HCT116 (cell line): ENCODE results near the gene C8A. TPM values are rescaled to one million over a fixed set of nuclear protein-coding genes. Genes with fewer than 3 reads are reported as not detected.

Source experiments
- ATAC-seq: fragments of 200-7000 bp; cut with Tn5 transposase; 2 replicates; pipeline ENCODE4 v1.9.1; 2020; ENCODE audit warnings: mild to moderate bottlenecking, moderate library complexity
- BruUV-seq: library from RNA; stranded (reverse); fragments of 400-500 nt; replicated peaks from 2 replicates; lab custom pipeline; 2021; lab: Mats Ljungman, UMichigan
- CTCF ChIA-PET: fragments of 300-600 bp; sonication (Branson Sonifier 250); formaldehyde crosslinking; loops from one replicate; lab custom pipeline; 2021; ENCODE audit warnings: antibody characterized with exemption; lab: Charles Lee
- POLR2A ChIA-PET: fragments of 300-600, 350-600 bp; sonication (Branson Sonifier 250); formaldehyde crosslinking; loops from one replicate; lab custom pipeline; 2021; ENCODE audit warnings: antibody characterized with exemption; lab: Charles Lee
- RAD21 ChIA-PET, 2 experiments: fragments of 300-600 bp; sonication (Branson Sonifier 250); formaldehyde crosslinking; loops; one replicate each; lab custom pipeline; 2023; ENCODE audit warnings: low total read pairs in 2 of 2; ENCODE audit not compliant: uncharacterized antibody in 2 of 2, unreplicated experiment in 2 of 2, low non-redundant PET in 1 of 2; lab: Charles Lee
- DNase-seq: peaks from one replicate; pipeline ENCODE4 v3.0.0-alpha.2; 2010; ENCODE audit warnings: low read depth, low spot score
- H2AFZ ChIP-seq: fragments of 200-600 bp; shearing (Covaris generic), sonication (generic); 2 replicates; pipeline ENCODE4 v1.6.1; 2017; ENCODE audit warnings: low read depth, mixed run types, mixed read lengths, antibody characterized with exemption, low read length; ENCODE audit not compliant: poor library complexity, severe bottlenecking
- H3K27ac ChIP-seq: 2 replicates; pipeline ENCODE4 v1.5.1; 2012; ENCODE audit warnings: low read depth, low read length
- H3K27me3 ChIP-seq: fragments of 200-600 bp; sonication (generic); 2 replicates; pipeline ENCODE4 v1.6.1; 2016; ENCODE audit warnings: mixed run types, low read length, mixed read lengths; ENCODE audit not compliant: insufficient read depth
- H3K36me3 ChIP-seq, 2 experiments: fragments of 200-500 bp in 1 of 2; fragments of 200-600 bp in 1 of 2; sonication (Bioruptor generic) in 1 of 2; sonication (generic) in 1 of 2; 2 replicates each; pipeline versions ENCODE4 v1.5.1 to v1.6.1; 2014 to 2016; ENCODE audit warnings: low read length in 2 of 2, inconsistent platforms in 1 of 2, mixed read lengths in 1 of 2, mixed run types in 1 of 2; ENCODE audit not compliant: insufficient read depth in 2 of 2, control insufficient read depth in 1 of 2
- H3K4me1 ChIP-seq, 2 experiments: fragments of 200-600 bp in 1 of 2; sonication (generic) in 1 of 2; 2 replicates each; pipeline versions ENCODE4 v1.5.1 to v1.6.1; 2012 to 2017; ENCODE audit warnings: low read length in 2 of 2, inconsistent platforms in 1 of 2, mild to moderate bottlenecking in 1 of 2, mixed read lengths in 1 of 2, mixed run types in 1 of 2, moderate library complexity in 1 of 2; ENCODE audit not compliant: insufficient read depth in 2 of 2, control insufficient read depth in 1 of 2
- H3K4me2 ChIP-seq: fragments of 200-600 bp; sonication (generic); 2 replicates; pipeline ENCODE4 v1.6.1; 2017; ENCODE audit warnings: mixed run types, low read length, mixed read lengths
- H3K4me3 ChIP-seq, 2 experiments: fragments of 200-600 bp in 1 of 2; sonication (generic) in 1 of 2; replicated peaks in 1 of 2; 2 replicates each; pipeline ENCODE4 v1.5.1; 2011 to 2016; ENCODE audit warnings: low read length in 2 of 2, control low read depth in 1 of 2, low read depth in 1 of 2, mild to moderate bottlenecking in 1 of 2, mixed read lengths in 1 of 2, mixed run types in 1 of 2
- H3K79me2 ChIP-seq: fragments of 200-600 bp; sonication (generic); 2 replicates; pipeline ENCODE4 v1.6.1; 2017; ENCODE audit warnings: mild to moderate bottlenecking, mixed run types, low read length, moderate library complexity, mixed read lengths; ENCODE audit not compliant: insufficient read depth
- H3K9ac ChIP-seq: fragments of 200-600 bp; sonication (generic); 2 replicates; pipeline ENCODE4 v1.6.1; 2016; ENCODE audit warnings: low read length, mixed read lengths
- H3K9me2 ChIP-seq: fragments of 200-600 bp; sonication (generic), shearing (Covaris generic); 2 replicates; pipeline ENCODE4 v1.6.1; 2017; ENCODE audit warnings: mixed run types, mild to moderate bottlenecking, moderate library complexity; ENCODE audit not compliant: insufficient read depth
- H3K9me3 ChIP-seq, 2 experiments: fragments of 200-500 bp in 1 of 2; fragments of 200-600 bp in 1 of 2; sonication (Bioruptor generic) in 1 of 2; sonication (generic) in 1 of 2; 2 replicates each; pipeline ENCODE4 v1.6.1; 2014 to 2017; ENCODE audit warnings: low read length in 2 of 2, mixed read lengths in 2 of 2, inconsistent platforms in 1 of 2, low read depth in 1 of 2, mild to moderate bottlenecking in 1 of 2, mixed run types in 1 of 2, moderate library complexity in 1 of 2; ENCODE audit not compliant: control insufficient read depth in 1 of 2, insufficient read depth in 1 of 2
- H4K20me1 ChIP-seq: fragments of 200-600 bp; sonication (generic), shearing (Covaris generic); 2 replicates; pipeline ENCODE4 v1.6.1; 2017; ENCODE audit warnings: mixed run types, mild to moderate bottlenecking, moderate library complexity; ENCODE audit not compliant: insufficient read depth
- CBX3 ChIP-seq: IDR thresholded peaks from 2 replicates; pipeline ENCODE4 v1.6.1; 2012; ENCODE audit warnings: low read depth
- CEBPB ChIP-seq: IDR thresholded peaks from 2 replicates; pipeline ENCODE4 v1.6.1; 2012; ENCODE audit warnings: low read depth
- EGR1 ChIP-seq: IDR thresholded peaks from 2 replicates; pipeline ENCODE4 v1.6.1; 2012; ENCODE audit warnings: low read depth
- ELF1 ChIP-seq: IDR thresholded peaks from 2 replicates; pipeline ENCODE4 v1.6.1; 2012; ENCODE audit warnings: low read depth, borderline replicate concordance
- EZH2 ChIP-seq: fragments of 200-600 bp; sonication (generic); IDR thresholded peaks from 2 replicates; pipeline ENCODE4 v1.6.1; 2017; ENCODE audit warnings: antibody characterized with exemption, mixed run types
- JUND ChIP-seq: IDR thresholded peaks from 2 replicates; pipeline ENCODE4 v1.6.1; 2012
- POLR2A ChIP-seq: IDR thresholded peaks from 2 replicates; pipeline ENCODE4 v1.7.0; 2011; ENCODE audit warnings: borderline replicate concordance; ENCODE audit not compliant: insufficient read depth, insufficient read length; ENCODE audit errors: extremely low read depth
- POLR2AphosphoS5 ChIP-seq: IDR thresholded peaks from 2 replicates; pipeline ENCODE4 v1.6.1; 2011; ENCODE audit warnings: mild to moderate bottlenecking, low read depth, low read length, moderate library complexity
- RAD21 ChIP-seq: IDR thresholded peaks from 2 replicates; pipeline ENCODE4 v1.6.1; 2012; ENCODE audit warnings: low read depth, mild to moderate bottlenecking
- SIN3A ChIP-seq: IDR thresholded peaks from 2 replicates; pipeline ENCODE4 v1.6.1; 2012; ENCODE audit warnings: low read depth
- TCF7L2 ChIP-seq: IDR thresholded peaks from 2 replicates; pipeline ENCODE4 v1.7.0; 2011; ENCODE audit warnings: borderline replicate concordance, inconsistent platforms; ENCODE audit not compliant: insufficient read depth, insufficient read length; ENCODE audit errors: extremely low read depth
- YY1 ChIP-seq: IDR thresholded peaks from 2 replicates; pipeline ENCODE4 v1.6.1; 2011; ENCODE audit warnings: low read length, low read depth, moderate library complexity, mild to moderate bottlenecking; ENCODE audit not compliant: insufficient replicate concordance; ENCODE audit errors: extremely low read depth
- ZFX ChIP-seq: fragments of 450-650 bp; IDR thresholded peaks from 2 replicates; pipeline ENCODE4 v1.6.1; 2017
- intact Hi-C: fragments of 100-400 bp; cut with micrococcal nuclease; formaldehyde crosslinking; loops from 2 replicates; pipeline ENCODE4 v1.10.0; 2022
- total RNA-seq: library from RNA; stranded (reverse); gene quantifications from one replicate; pipeline ENCODE4 v1.2.1, GENCODE V29; 2021; ENCODE audit not compliant: unreplicated experiment
- TF ChIP-seq, protein P1 (sequence below): IDR thresholded peaks from 2 replicates; pipeline ENCODE4 v1.6.1; 2011; ENCODE audit warnings: mild to moderate bottlenecking, low read length, moderate library complexity; ENCODE audit not compliant: insufficient replicate concordance; ENCODE audit errors: extremely low read depth
- TF ChIP-seq, protein P2 (sequence below): IDR thresholded peaks from 2 replicates; pipeline ENCODE4 v1.6.1; 2012
- TF ChIP-seq, protein P3 (sequence below), 3 experiments: fragments of 200-600 bp in 1 of 3; sonication (generic) in 1 of 3; IDR thresholded peaks in 2 of 3; conservative IDR thresholded peaks in 1 of 3; 2 replicates each; pipeline ENCODE4 v1.5.1; 2012 to 2017; ENCODE audit warnings: low read depth in 2 of 3, low read length in 2 of 3, antibody characterized with exemption in 1 of 3, borderline replicate concordance in 1 of 3, control low read depth in 1 of 3, mild to moderate bottlenecking in 1 of 3, mixed read lengths in 1 of 3, mixed run types in 1 of 3, moderate library complexity in 1 of 3; ENCODE audit not compliant: insufficient read depth in 1 of 3
- TF ChIP-seq, protein P4 (sequence below): IDR thresholded peaks from 2 replicates; pipeline ENCODE4 v1.6.1; 2012

Gene C8A
- total RNA-seq, 1 experiment from 2014 or later = 0.10 TPM

DNA sequence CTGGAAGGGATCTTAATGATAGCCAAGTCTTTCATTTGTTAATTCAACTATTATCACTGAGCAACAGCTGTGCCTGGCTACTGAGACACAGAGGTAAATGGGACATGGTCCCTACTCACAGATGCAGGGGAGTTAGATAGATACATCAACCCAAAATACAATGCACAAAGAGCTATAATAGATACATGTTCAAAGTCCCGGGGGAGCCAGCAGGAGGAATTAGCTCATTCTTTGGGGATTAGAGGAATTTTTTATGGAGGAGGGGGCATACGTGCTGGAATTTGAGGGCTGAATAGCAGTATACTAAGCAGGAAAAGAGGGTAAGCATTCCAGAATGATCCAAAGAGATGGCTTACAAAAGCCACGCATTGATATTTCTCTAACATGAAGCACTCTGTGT, 76.6 kb downstream of the C8A start:
- Histone ChIP-seq H3K4me1 (no peaks in the 10 kb centered on the region), H3K9me2 (no peaks in the 10 kb centered on the region), H3K36me3 (no peaks in the 10 kb centered on the region), H3K27me3 (no peaks in the 10 kb centered on the region; the same call in none of the 2 replicates), H3K9me3 (no peaks in the 10 kb centered on the region), H3K4me2 (no peak overlapping the region), H3K79me2 (no peaks in the 10 kb centered on the region), H3K27ac (no peak overlapping the region), H3K9ac (no peak overlapping the region), H3K4me3 (no peak overlapping the region), H2AFZ (no peak overlapping the region), H4K20me1 (no peaks in the 10 kb centered on the region)
- no peak for TF ChIP-seq CEBPB
- BruUV-seq = no TSS peak
- no peak for DNase-seq
- ChIA-PET CTCF (no interaction called here), POLR2A (no interaction called here), RAD21 (no interaction called here)
- ATAC-seq = no peak
- intact Hi-C loops = no loop called here

DNA sequence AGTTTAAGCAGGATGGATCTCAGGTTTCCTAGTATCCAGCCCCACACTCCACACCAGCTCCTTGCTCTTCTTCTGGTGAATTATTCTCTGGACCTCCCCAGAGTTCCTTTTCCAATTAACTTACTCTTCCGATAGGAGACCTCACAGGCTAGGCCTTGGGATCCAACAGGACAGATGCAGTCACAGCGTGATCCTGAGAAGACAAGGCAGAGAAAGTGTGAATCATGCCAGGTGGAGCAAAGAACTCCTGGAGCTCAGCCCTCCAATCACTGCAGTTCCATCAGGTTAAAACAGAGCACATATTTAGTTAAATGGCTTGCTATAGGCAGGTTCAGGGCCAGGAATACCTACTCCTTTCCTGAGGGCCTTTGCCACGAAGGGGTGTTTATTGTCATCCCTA, 77.1 kb downstream of the C8A start:
- H3K4me3 ChIP-seq = no peak overlapping the region
- no peak overlapping the region for H2AFZ ChIP-seq
- no peak overlapping the region for H3K9ac ChIP-seq
- H4K20me1 ChIP-seq = no peaks in the 10 kb centered on the region
- ATAC-seq = no peak
- H3K36me3 ChIP-seq = no peaks in the 10 kb centered on the region
- BruUV-seq = no TSS peak
- H3K27me3 ChIP-seq = no peaks in the 10 kb centered on the region; the same call in none of the 2 replicates
- no peak for DNase-seq
- RAD21 ChIA-PET = no interaction called here
- H3K9me2 ChIP-seq = no peaks in the 10 kb centered on the region
- no peaks in the 10 kb centered on the region for H3K9me3 ChIP-seq
- no peak overlapping the region for H3K4me2 ChIP-seq
- CTCF ChIA-PET = no interaction called here
- no peaks in the 10 kb centered on the region for H3K4me1 ChIP-seq
- H3K27ac ChIP-seq = no peak overlapping the region
- no peaks in the 10 kb centered on the region for H3K79me2 ChIP-seq
- intact Hi-C loops = no loop called here
- POLR2A ChIA-PET = no interaction called here
- no peak for TF ChIP-seq SIN3A
- no peak for TF ChIP-seq POLR2AphosphoS5
- TF ChIP-seq YY1 = no peak
- no peak for TF ChIP-seq EZH2
- no peak for TF ChIP-seq JUND
- TF ChIP-seq EGR1 = no peak
- no peak for TF ChIP-seq CEBPB
- no peak for TF ChIP-seq POLR2A
- no peak for TF ChIP-seq ZFX
- TF ChIP-seq, protein P1, sequence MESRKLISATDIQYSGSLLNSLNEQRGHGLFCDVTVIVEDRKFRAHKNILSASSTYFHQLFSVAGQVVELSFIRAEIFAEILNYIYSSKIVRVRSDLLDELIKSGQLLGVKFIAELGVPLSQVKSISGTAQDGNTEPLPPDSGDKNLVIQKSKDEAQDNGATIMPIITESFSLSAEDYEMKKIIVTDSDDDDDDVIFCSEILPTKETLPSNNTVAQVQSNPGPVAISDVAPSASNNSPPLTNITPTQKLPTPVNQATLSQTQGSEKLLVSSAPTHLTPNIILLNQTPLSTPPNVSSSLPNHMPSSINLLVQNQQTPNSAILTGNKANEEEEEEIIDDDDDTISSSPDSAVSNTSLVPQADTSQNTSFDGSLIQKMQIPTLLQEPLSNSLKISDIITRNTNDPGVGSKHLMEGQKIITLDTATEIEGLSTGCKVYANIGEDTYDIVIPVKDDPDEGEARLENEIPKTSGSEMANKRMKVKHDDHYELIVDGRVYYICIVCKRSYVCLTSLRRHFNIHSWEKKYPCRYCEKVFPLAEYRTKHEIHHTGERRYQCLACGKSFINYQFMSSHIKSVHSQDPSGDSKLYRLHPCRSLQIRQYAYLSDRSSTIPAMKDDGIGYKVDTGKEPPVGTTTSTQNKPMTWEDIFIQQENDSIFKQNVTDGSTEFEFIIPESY = no peak
- TF ChIP-seq ELF1 = no peak
- TF ChIP-seq, protein P2, sequence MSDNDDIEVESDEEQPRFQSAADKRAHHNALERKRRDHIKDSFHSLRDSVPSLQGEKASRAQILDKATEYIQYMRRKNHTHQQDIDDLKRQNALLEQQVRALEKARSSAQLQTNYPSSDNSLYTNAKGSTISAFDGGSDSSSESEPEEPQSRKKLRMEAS = no peak
- TF ChIP-seq, protein P3, sequence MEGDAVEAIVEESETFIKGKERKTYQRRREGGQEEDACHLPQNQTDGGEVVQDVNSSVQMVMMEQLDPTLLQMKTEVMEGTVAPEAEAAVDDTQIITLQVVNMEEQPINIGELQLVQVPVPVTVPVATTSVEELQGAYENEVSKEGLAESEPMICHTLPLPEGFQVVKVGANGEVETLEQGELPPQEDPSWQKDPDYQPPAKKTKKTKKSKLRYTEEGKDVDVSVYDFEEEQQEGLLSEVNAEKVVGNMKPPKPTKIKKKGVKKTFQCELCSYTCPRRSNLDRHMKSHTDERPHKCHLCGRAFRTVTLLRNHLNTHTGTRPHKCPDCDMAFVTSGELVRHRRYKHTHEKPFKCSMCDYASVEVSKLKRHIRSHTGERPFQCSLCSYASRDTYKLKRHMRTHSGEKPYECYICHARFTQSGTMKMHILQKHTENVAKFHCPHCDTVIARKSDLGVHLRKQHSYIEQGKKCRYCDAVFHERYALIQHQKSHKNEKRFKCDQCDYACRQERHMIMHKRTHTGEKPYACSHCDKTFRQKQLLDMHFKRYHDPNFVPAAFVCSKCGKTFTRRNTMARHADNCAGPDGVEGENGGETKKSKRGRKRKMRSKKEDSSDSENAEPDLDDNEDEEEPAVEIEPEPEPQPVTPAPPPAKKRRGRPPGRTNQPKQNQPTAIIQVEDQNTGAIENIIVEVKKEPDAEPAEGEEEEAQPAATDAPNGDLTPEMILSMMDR (IDR thresholded peaks at IDR 0.05 in 2 of 3, conservative IDR thresholded peaks at IDR 0.05 in 1 of 3; ENCODE audit: borderline replicate concordance in 1 of 3, insufficient read depth in 1 of 3, low read depth in 2 of 3, low read length in 2 of 3) = no peak
- TF ChIP-seq RAD21 = no peak
- TF ChIP-seq CBX3 = no peak
- TF ChIP-seq TCF7L2 = no peak
- TF ChIP-seq, protein P4, sequence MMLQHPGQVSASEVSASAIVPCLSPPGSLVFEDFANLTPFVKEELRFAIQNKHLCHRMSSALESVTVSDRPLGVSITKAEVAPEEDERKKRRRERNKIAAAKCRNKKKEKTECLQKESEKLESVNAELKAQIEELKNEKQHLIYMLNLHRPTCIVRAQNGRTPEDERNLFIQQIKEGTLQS = no peak
